GM12891 (cell line): ENCODE data around the gene PCDHB5.

Source experiments
- POLR2A ChIP-seq: IDR thresholded peaks from 2 replicates; pipeline ENCODE4 v1.6.1; 2011; ENCODE audit warnings: low read depth, low read length, control low read depth
- POLR2AphosphoS5 ChIP-seq: IDR thresholded peaks from 2 replicates; pipeline ENCODE4 v1.6.1; 2011; ENCODE audit warnings: low read depth, low read length, control low read depth
- POU2F2 ChIP-seq: IDR thresholded peaks from 2 replicates; pipeline ENCODE4 v1.6.1; 2011; ENCODE audit warnings: low read depth, mild to moderate bottlenecking, control low read depth, low read length, moderate library complexity
- TAF1 ChIP-seq: IDR thresholded peaks from 2 replicates; pipeline ENCODE4 v1.6.1; 2011; ENCODE audit warnings: low read depth, low read length, control low read depth

DNA sequence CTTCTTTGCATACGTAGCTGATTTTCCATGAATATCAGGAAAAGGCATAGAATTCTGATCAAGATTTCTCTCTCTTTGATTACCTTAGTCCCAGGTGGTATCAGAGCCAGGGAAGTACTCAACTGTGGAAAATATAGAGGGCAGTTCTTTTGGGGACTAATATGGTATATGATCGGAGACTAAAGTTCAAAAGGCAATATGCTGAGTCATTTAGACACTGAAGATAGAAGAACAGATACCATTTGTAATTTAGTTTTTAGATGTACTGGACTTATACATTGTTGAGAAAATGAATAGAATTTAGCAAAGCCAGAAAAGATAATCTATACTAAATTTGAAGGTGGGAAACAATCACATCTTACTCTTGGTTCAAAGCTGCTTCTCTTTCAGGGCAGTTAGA is 29.7 kb upstream of the PCDHB5 start:
- TF ChIP-seq POLR2A (no peak), POLR2AphosphoS5 (no peak), TAF1 (no peak), POU2F2 (no peak)
